Right forelimb (tissue), 1 donor: ENCODE data around the gene MGAT5.

ENCODE experiments used
- DNase-seq: peaks from one replicate; pipeline ENCODE4 v3.0.0-alpha.2; 2018

Gene MGAT5

GRCh38 chr2:134431838-134432434 is 178.1 kb downstream of the MGAT5 start:
- no peak for DNase-seq

DNA sequence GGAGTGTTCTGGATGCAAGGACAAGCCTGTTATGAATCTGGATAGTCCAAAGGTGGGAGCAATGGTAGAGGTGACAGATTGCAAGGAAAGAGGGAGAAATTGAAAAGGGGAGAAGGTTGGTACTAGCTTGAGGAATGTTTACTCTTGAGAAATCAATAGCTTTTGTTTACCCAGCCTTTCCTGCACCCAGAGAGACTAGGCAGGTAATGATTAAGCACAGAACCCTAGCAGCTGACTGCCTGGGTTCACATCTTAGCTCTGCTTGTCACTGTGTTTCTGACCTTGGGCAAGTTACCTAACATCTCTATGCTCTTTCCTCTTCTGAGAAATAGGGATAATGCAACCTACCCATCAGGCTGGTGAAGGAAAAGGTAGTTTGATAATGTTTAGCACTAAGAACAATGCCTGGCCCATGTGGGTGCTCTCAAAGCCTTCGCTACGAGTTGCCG is 178.6 kb downstream of the MGAT5 start:
- no peak for DNase-seq

- DNase-seq: no peak
Observed at GRCh38 chr2:134433469-134433868, 179.6 kb downstream of the MGAT5 start.

GRCh38 chr2:134433979-134434378 is 180.1 kb downstream of the MGAT5 start:
- no peak for DNase-seq

DNA sequence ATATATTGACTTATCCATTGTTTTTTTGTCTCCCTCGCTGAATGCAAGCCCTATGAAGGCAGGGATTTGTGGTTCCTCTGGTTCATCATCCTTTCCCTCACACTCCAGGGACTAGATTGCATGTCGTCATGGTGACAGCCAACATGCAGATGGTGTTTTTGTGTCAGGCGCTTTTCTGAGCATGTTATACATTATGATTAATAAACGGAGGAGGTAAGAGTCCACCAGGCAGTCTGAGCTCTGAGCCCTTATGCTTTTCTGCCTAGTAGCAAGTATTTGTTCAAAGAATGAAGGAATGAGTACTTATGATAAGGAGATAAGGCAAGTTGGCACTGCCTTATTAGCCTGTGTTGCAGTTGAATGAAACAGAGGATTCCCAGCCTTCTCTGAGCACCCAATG is 181.6 kb downstream of the MGAT5 start:
- DNase-seq: no peak

DNA sequence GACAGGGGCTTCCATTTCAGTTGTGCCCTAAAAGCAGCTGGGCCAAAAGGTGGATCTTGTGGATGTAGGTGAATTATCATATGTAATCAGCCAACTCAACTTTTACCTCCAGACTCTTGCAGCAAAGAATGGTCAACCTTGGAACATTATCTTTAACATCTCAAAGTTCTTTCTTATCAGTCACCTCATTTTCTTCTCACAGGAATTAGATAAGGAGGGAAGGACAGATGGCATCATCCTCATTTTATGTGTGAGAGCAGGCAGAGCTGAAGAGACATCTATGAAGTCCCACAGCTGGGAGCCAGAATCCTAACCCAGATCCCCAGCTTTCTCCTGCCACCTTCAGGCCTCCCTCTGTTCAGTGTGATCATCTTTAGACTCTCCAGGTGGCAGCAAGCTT is 182.1 kb downstream of the MGAT5 start:
- no peak for DNase-seq

DNA sequence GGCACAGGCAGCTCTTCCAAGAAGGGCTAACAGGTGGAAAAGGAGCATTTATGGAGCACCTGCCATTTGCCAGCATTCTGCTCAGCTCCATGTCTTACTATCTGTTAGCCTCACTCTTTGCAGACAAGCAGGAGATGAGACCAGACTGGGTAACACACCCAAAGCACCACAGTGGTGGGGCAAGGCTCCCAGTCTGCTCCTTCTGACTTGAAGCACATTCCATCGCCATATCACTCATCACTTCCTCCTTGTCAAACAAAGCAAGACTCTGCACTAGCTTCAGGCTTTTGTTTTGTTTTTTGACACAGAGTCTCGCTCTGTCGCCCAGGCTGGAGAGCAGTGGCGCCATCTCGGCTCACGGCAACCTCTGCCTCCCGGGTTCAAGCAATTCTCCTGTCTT is 182.8 kb downstream of the MGAT5 start:
- DNase-seq: no peak

DNA sequence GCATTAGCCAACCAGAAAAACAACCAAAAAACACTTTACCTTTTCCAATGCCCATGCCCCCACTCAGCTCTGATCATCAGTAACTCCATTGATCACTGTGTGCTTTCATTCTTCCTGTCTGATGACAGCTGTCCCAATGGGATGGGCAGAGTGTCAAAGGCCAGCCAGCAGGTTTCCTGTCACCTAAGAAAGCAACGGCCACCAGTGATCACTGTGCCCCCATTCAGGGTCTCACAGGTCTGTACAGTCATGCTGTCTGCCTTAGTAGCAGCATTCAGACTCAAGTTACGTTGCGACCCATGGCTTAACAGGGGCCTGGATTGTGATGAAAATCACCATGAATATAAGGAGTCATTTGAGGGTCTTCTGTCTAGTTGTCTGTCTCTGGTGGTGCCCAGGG is 184.5 kb downstream of the MGAT5 start:
- DNase-seq: no peak

GRCh38 chr2:134440336-134440909 is 186.6 kb downstream of the MGAT5 start:
- DNase-seq: no peak

- DNase-seq: no peak
Observed at GRCh38 chr2:134441153-134441863, 187.4 kb downstream of the MGAT5 start.

GRCh38 chr2:134443814-134444480 is 190.1 kb downstream of the MGAT5 start:
- DNase-seq: no peak

DNA sequence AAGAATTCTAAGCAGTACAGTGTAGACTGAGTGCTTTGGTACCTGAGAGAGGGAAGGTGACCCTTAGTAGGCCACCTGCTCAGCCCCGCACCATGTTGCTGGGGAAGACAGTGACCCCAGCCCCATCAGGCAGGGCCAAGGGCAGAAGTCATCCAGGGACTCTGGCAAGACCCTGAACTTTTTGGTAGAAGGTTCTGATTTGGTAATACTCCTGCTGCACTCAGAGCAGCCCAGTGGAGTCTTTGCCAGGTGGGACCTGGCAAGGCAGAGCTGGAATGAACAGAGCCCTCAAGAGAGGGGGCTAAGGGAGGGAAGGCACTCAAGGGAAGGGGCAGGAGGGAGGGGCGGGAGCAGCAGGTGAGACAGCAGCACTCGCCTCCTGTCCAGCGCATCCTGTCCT is 191.2 kb downstream of the MGAT5 start:
- no peak for DNase-seq

GRCh38 chr2:134445985-134446382 is 192.1 kb downstream of the MGAT5 start:
- no peak for DNase-seq

DNA sequence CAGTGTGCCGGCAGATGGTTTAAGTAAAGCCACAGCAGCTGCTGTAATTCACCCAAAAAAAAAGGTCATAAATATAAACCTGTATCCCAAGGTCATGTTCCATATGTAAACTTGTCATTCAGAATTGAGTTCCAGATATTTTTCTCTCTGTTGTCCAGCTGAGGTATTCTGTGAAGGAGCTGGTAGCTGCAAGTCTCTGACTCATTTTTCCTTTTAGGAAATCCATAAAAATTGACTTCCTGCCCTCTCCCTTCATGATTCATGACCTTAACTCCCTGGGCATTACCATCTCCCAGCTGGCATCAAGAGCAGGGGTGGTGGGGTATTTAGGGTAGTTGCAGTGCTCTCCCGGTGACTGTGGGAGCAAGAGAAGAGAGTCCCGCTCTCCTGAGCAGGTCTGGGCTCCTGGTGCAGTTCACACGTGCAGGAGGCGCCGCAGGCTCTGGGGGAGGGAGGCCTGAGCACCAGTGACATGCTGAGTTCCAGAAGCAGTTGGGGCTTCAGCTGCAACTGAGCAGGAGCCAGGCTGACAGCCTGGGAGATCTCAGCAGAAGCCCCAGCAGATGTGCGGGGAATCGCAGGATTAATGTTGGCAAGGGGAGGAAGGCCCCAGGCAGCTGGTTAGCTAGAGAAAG is 192.6 kb downstream of the MGAT5 start:
- DNase-seq: peak; percentile 78

DNA sequence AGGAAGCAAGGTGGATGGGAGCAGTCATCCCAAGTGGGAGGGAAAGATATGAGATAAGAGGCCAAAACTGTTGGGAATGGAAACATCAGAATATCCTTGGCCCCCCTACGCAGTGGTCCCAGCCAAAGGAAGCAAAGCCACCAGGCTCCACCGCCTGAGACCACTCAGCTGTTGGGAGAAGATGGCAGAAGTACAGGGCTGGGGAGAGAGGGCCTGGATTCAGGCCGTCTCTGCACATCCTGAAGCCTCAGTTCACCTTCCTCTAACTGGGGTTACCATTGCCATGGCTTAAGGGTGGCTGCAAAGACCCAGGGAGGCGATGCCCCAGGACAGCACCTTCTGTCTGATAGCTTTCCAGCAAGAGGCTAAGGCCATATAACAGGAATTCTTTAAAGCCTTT is 193.8 kb downstream of the MGAT5 start:
- no peak for DNase-seq

DNA sequence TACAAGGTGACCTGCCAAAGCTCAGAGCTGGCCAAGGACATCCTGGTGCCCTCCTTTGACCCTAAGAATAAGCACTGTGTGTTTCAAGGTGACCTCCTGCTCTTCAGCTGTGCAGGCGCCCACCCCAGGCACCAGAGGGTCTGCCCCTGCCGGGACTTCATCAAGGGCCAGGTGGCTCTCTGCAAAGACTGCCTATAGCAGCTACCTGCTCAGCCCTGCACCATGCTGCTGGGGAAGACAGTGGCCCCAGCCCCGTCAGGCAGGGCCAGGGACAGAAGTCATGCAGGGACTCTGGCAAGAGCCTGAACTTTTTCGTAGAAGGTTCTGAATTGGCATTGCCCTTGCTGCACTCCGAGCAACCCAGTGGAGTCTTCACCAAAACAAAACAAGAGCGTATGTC is 194.8 kb downstream of the MGAT5 start:
- no peak for DNase-seq

GRCh38 chr2:134449157-134449556 is 195.3 kb downstream of the MGAT5 start:
- DNase-seq: no peak

GRCh38 chr2:134449751-134450513 is 196.1 kb downstream of the MGAT5 start:
- no peak for DNase-seq

DNA sequence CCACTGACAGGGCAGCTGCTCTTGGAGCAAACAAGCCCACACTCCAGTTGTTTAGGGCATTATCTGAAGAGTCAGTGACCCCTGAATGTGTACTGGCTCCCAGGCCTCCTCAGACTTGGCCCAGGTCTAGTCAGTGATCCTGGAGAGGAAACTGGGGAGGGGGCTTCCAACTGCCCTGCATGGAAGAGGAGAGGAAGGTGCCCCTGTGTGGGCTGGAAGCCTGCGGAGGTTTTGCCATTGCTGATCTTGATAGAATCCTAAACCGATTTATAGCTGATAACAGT is 197.4 kb downstream of the MGAT5 start:
- DNase-seq: no peak

- DNase-seq: no peak
Observed at GRCh38 chr2:134452042-134452733, 198.3 kb downstream of the MGAT5 start.

- DNase-seq: no peak
Observed at GRCh38 chr2:134453476-134453875, 199.6 kb downstream of the MGAT5 start.

GRCh38 chr2:134453973-134454372 is 200.1 kb downstream of the MGAT5 start:
- peak; percentile 32 for DNase-seq
